Subcutaneous adipose tissue (tissue), 4 donors: ENCODE measurements around the gene CPOX. TPM values are rescaled to one million over a fixed set of nuclear protein-coding genes. Genes with fewer than 3 reads are reported as not detected.

ENCODE experiments used
- CTCF ChIP-seq: fragments of 450-650 bp; IDR thresholded peaks from one replicate; pipeline ENCODE4 v1.5.1; 2016; ENCODE audit warnings: low read depth, mild to moderate bottlenecking, control low read depth, antibody characterized with exemption, moderate library complexity
- total RNA-seq, 4 donors: library from RNA; depleted of rRNA; stranded (reverse); fragments of >200 nt; gene quantifications; one replicate each; pipeline ENCODE4 v1.1.0, GENCODE V29; 2016

CPOX gene
- total RNA-seq, 4 donors from 2014 or later = 10.8 to 33.2 (median 16.2) TPM

DNA sequence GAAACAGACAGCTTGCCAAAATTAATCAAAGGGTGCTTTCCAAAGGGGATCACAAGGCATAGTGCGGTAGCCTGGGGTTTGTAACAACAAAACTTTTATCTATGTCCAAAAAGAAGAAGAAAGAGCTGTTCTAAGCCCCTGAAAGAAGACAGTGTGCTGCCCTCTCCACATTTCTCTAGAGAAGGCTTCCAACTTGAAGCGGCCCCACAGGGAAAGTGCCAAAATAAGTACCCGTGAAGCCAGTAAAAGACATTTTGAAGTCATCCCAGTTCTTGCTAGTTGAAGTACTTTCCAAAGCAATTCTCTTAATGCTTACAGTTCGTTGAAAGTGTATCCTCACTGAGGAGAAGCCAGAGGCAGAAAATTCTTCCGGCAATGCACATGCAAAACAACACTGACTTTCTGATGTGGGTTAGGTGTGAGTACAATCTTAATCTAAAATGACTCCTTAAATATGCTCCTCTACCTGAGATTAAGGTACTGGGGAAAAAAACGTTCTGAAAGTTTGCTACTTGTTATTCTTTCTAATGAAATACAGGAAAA lies 40.3 kb downstream of the CPOX start:
- no peak for TF ChIP-seq CTCF

- TF ChIP-seq CTCF = no peak
These were observed 41.0 kb downstream of the CPOX start for GRCh38 chr3:98552232-98553020.

GRCh38 chr3:98551754-98552153 lies 41.7 kb downstream of the CPOX start:
- no peak for TF ChIP-seq CTCF

- no peak for TF ChIP-seq CTCF
These were observed 42.2 kb downstream of the CPOX start for GRCh38 chr3:98551236-98551635.

- no peak for TF ChIP-seq CTCF
These were observed 42.6 kb downstream of the CPOX start for GRCh38 chr3:98550833-98551232.

DNA sequence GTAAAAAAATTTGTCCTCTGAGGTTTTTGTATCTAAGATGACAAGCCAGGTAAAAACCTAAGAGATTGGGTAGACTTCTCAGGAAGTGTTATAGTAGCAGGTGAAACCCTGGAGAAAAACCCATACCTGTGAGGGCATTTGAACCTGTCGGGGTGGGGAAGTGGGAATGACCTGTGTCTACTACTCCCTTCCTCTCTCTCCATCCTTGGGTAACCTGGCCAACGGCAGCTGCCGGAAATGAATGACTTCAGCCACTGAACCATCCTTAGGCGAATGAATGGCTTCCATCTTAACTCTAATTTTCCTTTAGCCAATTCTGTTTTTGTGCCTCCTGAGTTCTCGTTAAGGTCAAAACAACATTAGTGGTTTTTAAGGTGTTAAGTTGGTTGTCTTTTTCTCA lies 44.9 kb downstream of the CPOX start:
- no peak for TF ChIP-seq CTCF

GRCh38 chr3:98545940-98546339 lies 47.5 kb downstream of the CPOX start:
- no peak for TF ChIP-seq CTCF
